SH-SY5Y (cell line): Measurements from ENCODE around the gene SLC35G1.

ENCODE experiments used
- GATA2 ChIP-seq: IDR thresholded peaks from 2 replicates; pipeline ENCODE4 v1.6.1; 2011; ENCODE audit warnings: mild to moderate bottlenecking, low read depth, low read length
- GATA3 ChIP-seq: IDR thresholded peaks from 2 replicates; pipeline ENCODE4 v1.6.1; 2011; ENCODE audit warnings: low read depth, mild to moderate bottlenecking, low read length, moderate library complexity

DNA sequence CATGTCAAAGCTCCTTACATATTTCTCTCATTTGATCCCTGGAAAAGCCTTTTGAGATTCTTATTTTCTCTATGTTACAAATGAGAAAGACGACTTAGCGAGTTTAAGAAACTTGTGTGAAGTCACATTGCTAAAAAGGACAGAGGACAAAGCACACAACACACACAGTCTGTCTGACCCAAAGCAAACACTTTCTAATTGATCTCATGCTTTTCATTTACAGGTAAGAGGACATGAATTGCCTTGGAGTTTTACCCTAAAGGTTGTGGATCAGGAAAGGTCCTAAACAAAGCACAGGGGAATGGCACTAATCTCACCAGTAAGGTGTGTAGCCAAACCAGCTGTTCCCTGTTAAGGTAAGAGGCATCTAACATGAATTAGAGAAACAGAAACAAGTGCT lies 18.7 kb downstream of the SLC35G1 start:
- no peak for TF ChIP-seq GATA3
- TF ChIP-seq GATA2 = no peak
